ENCODE data around the gene CSMD2.
"Not testable (repeated sequence)": the region's sequence is repeated elsewhere in the genome, so short reads cannot be mapped to it uniquely, and the experiment has no call there.

CSMD2 gene

GRCh38 chr1:33512226-33513011 is 652.6 kb downstream of the CSMD2 start:
- DNase-seq: no peak

- not testable (repeated sequence) for DNase-seq
Observed at GRCh38 chr1:33509276-33509675, 655.8 kb downstream of the CSMD2 start.

- no peak for DNase-seq
Observed at GRCh38 chr1:33508151-33508550, 656.9 kb downstream of the CSMD2 start.

GRCh38 chr1:33507661-33508060 is 657.4 kb downstream of the CSMD2 start:
- no peak for DNase-seq

- DNase-seq: no peak
Observed at GRCh38 chr1:33503506-33503905, 661.5 kb downstream of the CSMD2 start.

- DNase-seq: no peak
Observed at GRCh38 chr1:33502726-33503125, 662.3 kb downstream of the CSMD2 start.

- no peak for DNase-seq
Observed at GRCh38 chr1:33501774-33502173, 663.3 kb downstream of the CSMD2 start.

GRCh38 chr1:33501309-33501708 is 663.7 kb downstream of the CSMD2 start:
- no peak for DNase-seq

- no peak for DNase-seq
Observed at GRCh38 chr1:33500547-33500946, 664.5 kb downstream of the CSMD2 start.

- no peak for DNase-seq
Observed at GRCh38 chr1:33497410-33497809, 667.6 kb downstream of the CSMD2 start.

- DNase-seq: no peak
Observed at GRCh38 chr1:33494929-33495328, 670.1 kb downstream of the CSMD2 start.

GRCh38 chr1:33488624-33489023 is 676.4 kb downstream of the CSMD2 start:
- no peak for DNase-seq

- DNase-seq: no peak
Observed at GRCh38 chr1:33482412-33482811, 682.6 kb downstream of the CSMD2 start.

GRCh38 chr1:33477451-33477850 is 687.6 kb downstream of the CSMD2 start:
- no peak for DNase-seq

GRCh38 chr1:33473900-33474299 is 691.1 kb downstream of the CSMD2 start:
- DNase-seq: no peak

- peak; percentile 99 for DNase-seq
Observed at GRCh38 chr1:33472269-33472980, 692.6 kb downstream of the CSMD2 start, which contains the start of gene ZSCAN20. TSS of gene ZSCAN20 (plus strand) at chr1:33472645. CDS start at chr1:33479289, 6,644 bp downstream.

- DNase-seq: no peak
Observed at GRCh38 chr1:33471416-33471815, 693.6 kb downstream of the CSMD2 start.

- peak; percentile 76 for DNase-seq
Observed at GRCh38 chr1:33470495-33471012, 694.5 kb downstream of the CSMD2 start.

GRCh38 chr1:33469691-33470090 is 695.3 kb downstream of the CSMD2 start:
- no peak for DNase-seq

GRCh38 chr1:33468967-33469366 is 696.1 kb downstream of the CSMD2 start:
- no peak for DNase-seq

GRCh38 chr1:33468531-33468930 is 696.5 kb downstream of the CSMD2 start:
- no peak for DNase-seq

GRCh38 chr1:33468011-33468410 is 697.0 kb downstream of the CSMD2 start:
- DNase-seq: no peak

GRCh38 chr1:33466159-33466558 is 698.9 kb downstream of the CSMD2 start:
- no peak for DNase-seq

GRCh38 chr1:33465316-33465715 is 699.7 kb downstream of the CSMD2 start:
- no peak for DNase-seq
